Neural progenitor cell (in vitro differentiated cells): ENCODE measurements around the gene DNER. TPM values are rescaled to one million over a fixed set of nuclear protein-coding genes. Genes with fewer than 3 reads are reported as not detected.

Source experiments
- DNase-seq: peaks from one replicate; pipeline ENCODE4 v3.0.0-alpha.2; 2016; ENCODE audit warnings: low spot score
- H2AFZ ChIP-seq: fragments of 200-600 bp; sonication (generic); replicated peaks from 2 replicates; pipeline ENCODE4 v1.6.1; 2016; ENCODE audit warnings: antibody characterized with exemption
- H3F3A ChIP-seq: fragments of 200-600 bp; sonication (generic); 2 replicates; pipeline ENCODE4 v1.6.1; 2016; ENCODE audit warnings: antibody characterized with exemption, low read depth
- H3K27ac ChIP-seq: fragments of 200-600 bp; sonication (generic); 2 replicates; pipeline ENCODE4 v1.5.1; 2016; ENCODE audit warnings: mild to moderate bottlenecking
- H3K27me3 ChIP-seq: fragments of 200-600 bp; sonication (generic); 2 replicates; pipeline ENCODE4 v1.6.1; 2016; ENCODE audit warnings: mild to moderate bottlenecking, moderate library complexity
- H3K36me3 ChIP-seq: fragments of 200-600 bp; sonication (generic); 2 replicates; pipeline ENCODE4 v1.5.1; 2016
- H3K4me1 ChIP-seq: fragments of 200-600 bp; sonication (generic); 2 replicates; pipeline ENCODE4 v1.6.1; 2016; ENCODE audit warnings: mixed run types
- H3K4me2 ChIP-seq: fragments of 200-600 bp; sonication (generic); 2 replicates; pipeline ENCODE4 v1.6.1; 2016
- H3K4me3 ChIP-seq: fragments of 200-600 bp; sonication (generic); 2 replicates; pipeline ENCODE4 v1.5.1; 2016
- H3K79me2 ChIP-seq: fragments of 200-600 bp; sonication (generic); 2 replicates; pipeline ENCODE4 v1.6.1; 2016; ENCODE audit warnings: low read depth
- H3K9ac ChIP-seq: fragments of 200-600 bp; sonication (generic); 2 replicates; pipeline ENCODE4 v1.6.1; 2016
- H3K9me3 ChIP-seq: fragments of 200-600 bp; sonication (generic); 2 replicates; pipeline ENCODE4 v1.5.1; 2016; ENCODE audit warnings: low read depth
- H4K20me1 ChIP-seq: fragments of 200-600 bp; sonication (generic); 2 replicates; pipeline ENCODE4 v1.6.1; 2016; ENCODE audit warnings: low read depth
- H3K27ac Mint-ChIP-seq: 3 replicates; pipeline ENCODE4 v1.8.0; 2021; ENCODE audit warnings: mixed read lengths
- H3K27me3 Mint-ChIP-seq: 2 replicates; pipeline ENCODE4 v1.8.0; 2022; ENCODE audit warnings: low read depth, mild to moderate bottlenecking, inconsistent platforms, moderate library complexity, mixed read lengths; ENCODE audit not compliant: insufficient read depth
- H3K36me3 Mint-ChIP-seq: 3 replicates; pipeline ENCODE4 v1.8.0; 2021; ENCODE audit warnings: mixed read lengths
- H3K4me1 Mint-ChIP-seq: 3 replicates; pipeline ENCODE4 v1.8.0; 2021; ENCODE audit warnings: mixed read lengths
- H3K4me3 Mint-ChIP-seq: 3 replicates; pipeline ENCODE4 v1.8.0; 2021; ENCODE audit warnings: mild to moderate bottlenecking, moderate library complexity, mixed read lengths
- H3K9me3 Mint-ChIP-seq: 3 replicates; pipeline ENCODE4 v1.8.0; 2020; ENCODE audit warnings: mixed read lengths
- CTCF ChIP-seq: fragments of 200-600 bp; sonication (generic); IDR thresholded peaks from 2 replicates; pipeline ENCODE4 v1.5.1; 2017; ENCODE audit warnings: antibody characterized with exemption, mild to moderate bottlenecking
- EZH2 ChIP-seq: fragments of 200-600 bp; sonication (generic); IDR thresholded peaks from 2 replicates; pipeline ENCODE4 v1.6.1; 2017; ENCODE audit warnings: antibody characterized with exemption, mild to moderate bottlenecking, moderate library complexity
- EZH2phosphoT487 ChIP-seq: fragments of 200-600 bp; sonication (generic); IDR thresholded peaks from 2 replicates; pipeline ENCODE4 v1.6.1; 2017; ENCODE audit warnings: antibody characterized with exemption
- total RNA-seq: library from RNA; depleted of rRNA; stranded (reverse); fragments of >200 nt; gene quantifications from 2 replicates; pipeline ENCODE4 v1.2.3, GENCODE V29; 2015; ENCODE audit warnings: low replicate concordance

Gene DNER
- total RNA-seq, 1 donor from 2014 or later, result 0.97 TPM

DNA sequence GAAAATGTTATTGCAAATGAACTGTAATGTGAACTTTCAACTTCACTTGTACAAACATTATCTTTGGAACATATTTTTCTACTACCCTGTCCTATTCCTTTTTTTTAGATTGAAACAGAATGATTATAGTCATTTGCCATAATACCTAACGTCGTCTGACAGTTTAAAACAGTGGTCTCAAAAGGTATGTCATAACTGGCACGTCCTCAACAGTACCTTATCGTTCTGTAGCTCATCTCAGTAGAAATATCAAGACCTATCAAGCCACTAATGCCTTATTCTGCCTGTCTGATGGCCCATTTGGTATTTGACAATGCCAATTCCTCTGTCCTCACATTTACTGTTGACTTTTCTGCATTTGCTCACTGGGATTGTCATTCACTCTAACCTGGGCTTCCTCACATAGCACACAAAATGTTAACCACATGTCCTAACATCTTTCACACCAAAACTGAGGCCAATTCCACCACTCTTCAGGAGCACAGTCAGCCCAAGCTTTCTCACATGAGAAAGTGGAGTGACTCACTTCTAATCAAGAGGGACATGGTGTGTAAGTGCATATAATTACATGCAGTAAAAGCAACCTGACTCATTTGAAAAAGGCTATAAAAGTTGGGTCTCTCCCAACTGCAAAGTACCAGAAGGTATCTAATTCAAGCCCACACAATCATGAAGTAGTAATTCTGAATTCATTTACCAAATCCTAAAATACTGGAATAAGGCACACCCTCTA lies 34.8 kb downstream of the DNER start:
- Mint-ChIP-seq H3K4me3 (no peak overlapping the region), H3K9me3 (no peaks in the 10 kb centered on the region), H3K36me3 (no peaks in the 10 kb centered on the region), H3K27me3 (peaks cover 3% of the 10 kb centered on the region), H3K4me1 (peaks cover 6% of the 10 kb centered on the region), H3K27ac (no peak overlapping the region)
- H3K27ac ChIP-seq, result no peak overlapping the region
- no peaks in the 10 kb centered on the region for H3K4me1 ChIP-seq
- H4K20me1 ChIP-seq, result no peaks in the 10 kb centered on the region
- TF ChIP-seq CTCF, result no peak
- TF ChIP-seq EZH2, result no peak
- TF ChIP-seq EZH2phosphoT487, result no peak
- no peak overlapping the region for H3K4me2 ChIP-seq
- H3K9ac ChIP-seq, result no peak overlapping the region
- no peak overlapping the region for H3K4me3 ChIP-seq
- no peaks in the 10 kb centered on the region for H3K27me3 ChIP-seq
- H3K9me3 ChIP-seq, result no peaks in the 10 kb centered on the region
- no peaks in the 10 kb centered on the region for H3K79me2 ChIP-seq
- DNase-seq, result no peak
- H3F3A ChIP-seq, result no peaks in the 10 kb centered on the region
- no peaks in the 10 kb centered on the region for H3K36me3 ChIP-seq
- no peak overlapping the region for H2AFZ ChIP-seq

- H3K36me3 ChIP-seq, result no peaks in the 10 kb centered on the region
- no peaks in the 10 kb centered on the region for H3K79me2 ChIP-seq
- H3F3A ChIP-seq, result no peaks in the 10 kb centered on the region
- no peak overlapping the region for H3K4me2 ChIP-seq
- H3K4me3 ChIP-seq, result no peak overlapping the region
- H3K9ac ChIP-seq, result no peak overlapping the region
- no peaks in the 10 kb centered on the region for H4K20me1 ChIP-seq
- DNase-seq, result no peak
- H2AFZ ChIP-seq, result no peak overlapping the region
- no peaks in the 10 kb centered on the region for H3K9me3 Mint-ChIP-seq
- H3K9me3 ChIP-seq, result no peaks in the 10 kb centered on the region
- H3K36me3 Mint-ChIP-seq, result no peaks in the 10 kb centered on the region
- no peaks in the 10 kb centered on the region for H3K4me1 ChIP-seq
- H3K27ac Mint-ChIP-seq, result no peak overlapping the region
- H3K27ac ChIP-seq, result no peak overlapping the region
- TF ChIP-seq CTCF (no peak), EZH2phosphoT487 (no peak), EZH2 (no peak)
- no peaks in the 10 kb centered on the region for H3K4me1 Mint-ChIP-seq
- H3K27me3 ChIP-seq, result no peaks in the 10 kb centered on the region
- no peak overlapping the region for H3K4me3 Mint-ChIP-seq
- peaks cover 6% of the 10 kb centered on the region for H3K27me3 Mint-ChIP-seq
Measured at GRCh38 chr2:229675569-229675968, 38.8 kb downstream of the DNER start.

- Mint-ChIP-seq H3K27me3 (peaks cover 6% of the 10 kb centered on the region), H3K4me1 (no peaks in the 10 kb centered on the region), H3K27ac (no peak overlapping the region)
Measured at GRCh38 chr2:229674830-229675530, 39.4 kb downstream of the DNER start.

More at GRCh38 chr2:229674830-229675530, 39.4 kb downstream of the DNER start:
- no peaks in the 10 kb centered on the region for H3K36me3 ChIP-seq
- TF ChIP-seq EZH2phosphoT487 (no peak), CTCF (no peak), EZH2 (no peak)
- H3K4me2 ChIP-seq, result no peak overlapping the region
- Mint-ChIP-seq H3K4me3 (no peak overlapping the region), H3K36me3 (no peaks in the 10 kb centered on the region), H3K9me3 (no peaks in the 10 kb centered on the region)
- H3K9ac ChIP-seq, result no peak overlapping the region
- no peaks in the 10 kb centered on the region for H4K20me1 ChIP-seq
- H3K79me2 ChIP-seq, result no peaks in the 10 kb centered on the region
- no peaks in the 10 kb centered on the region for H3K27me3 ChIP-seq
- no peaks in the 10 kb centered on the region for H3F3A ChIP-seq
- no peaks in the 10 kb centered on the region for H3K9me3 ChIP-seq
- no peaks in the 10 kb centered on the region for H3K4me1 ChIP-seq
- no peak overlapping the region for H3K4me3 ChIP-seq
- no peak overlapping the region for H2AFZ ChIP-seq
- no peak overlapping the region for H3K27ac ChIP-seq
- DNase-seq, result no peak
